Fibroblast of mammary gland (primary cell): ENCODE results near the gene RABGAP1L.

Experiments
- DNase-seq: peaks from one replicate; pipeline ENCODE4 v3.0.0-alpha.2; 2010; ENCODE audit warnings: low read depth
- H3K4me3 ChIP-seq: 2 replicates; pipeline ENCODE4 v1.5.1; 2011; ENCODE audit warnings: low read depth, mild to moderate bottlenecking, low read length, moderate library complexity; ENCODE audit not compliant: control insufficient read depth
- TF ChIP-seq, protein P1 (sequence below): conservative IDR thresholded peaks from 2 replicates; pipeline ENCODE4 v1.5.1; 2011; ENCODE audit warnings: low read depth, low read length, inconsistent platforms; ENCODE audit not compliant: control insufficient read depth, insufficient read depth

RABGAP1L gene

GRCh38 chr1:174995916-174996315, 836.6 kb downstream of the RABGAP1L start:
- no peak overlapping the region for H3K4me3 ChIP-seq
- peak; percentile 65 for DNase-seq
- TF ChIP-seq, protein P1, sequence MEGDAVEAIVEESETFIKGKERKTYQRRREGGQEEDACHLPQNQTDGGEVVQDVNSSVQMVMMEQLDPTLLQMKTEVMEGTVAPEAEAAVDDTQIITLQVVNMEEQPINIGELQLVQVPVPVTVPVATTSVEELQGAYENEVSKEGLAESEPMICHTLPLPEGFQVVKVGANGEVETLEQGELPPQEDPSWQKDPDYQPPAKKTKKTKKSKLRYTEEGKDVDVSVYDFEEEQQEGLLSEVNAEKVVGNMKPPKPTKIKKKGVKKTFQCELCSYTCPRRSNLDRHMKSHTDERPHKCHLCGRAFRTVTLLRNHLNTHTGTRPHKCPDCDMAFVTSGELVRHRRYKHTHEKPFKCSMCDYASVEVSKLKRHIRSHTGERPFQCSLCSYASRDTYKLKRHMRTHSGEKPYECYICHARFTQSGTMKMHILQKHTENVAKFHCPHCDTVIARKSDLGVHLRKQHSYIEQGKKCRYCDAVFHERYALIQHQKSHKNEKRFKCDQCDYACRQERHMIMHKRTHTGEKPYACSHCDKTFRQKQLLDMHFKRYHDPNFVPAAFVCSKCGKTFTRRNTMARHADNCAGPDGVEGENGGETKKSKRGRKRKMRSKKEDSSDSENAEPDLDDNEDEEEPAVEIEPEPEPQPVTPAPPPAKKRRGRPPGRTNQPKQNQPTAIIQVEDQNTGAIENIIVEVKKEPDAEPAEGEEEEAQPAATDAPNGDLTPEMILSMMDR = no peak

- TF ChIP-seq, protein P1 = no peak
- DNase-seq = peak; percentile 68
- H3K4me3 ChIP-seq = no peak overlapping the region
These were observed 837.2 kb downstream of the RABGAP1L start for GRCh38 chr1:174996476-174996875.

- no peak overlapping the region for H3K4me3 ChIP-seq
- DNase-seq = no peak
- TF ChIP-seq, protein P1 = no peak
These were observed 837.7 kb downstream of the RABGAP1L start for GRCh38 chr1:174997041-174997440.

GRCh38 chr1:174998569-174999215, 839.4 kb downstream of the RABGAP1L start:
- peak; percentile 63 for DNase-seq
- H3K4me3 ChIP-seq = peak overlapping the region; percentile 60
- TF ChIP-seq, protein P1 = peak; percentile 82

DNA sequence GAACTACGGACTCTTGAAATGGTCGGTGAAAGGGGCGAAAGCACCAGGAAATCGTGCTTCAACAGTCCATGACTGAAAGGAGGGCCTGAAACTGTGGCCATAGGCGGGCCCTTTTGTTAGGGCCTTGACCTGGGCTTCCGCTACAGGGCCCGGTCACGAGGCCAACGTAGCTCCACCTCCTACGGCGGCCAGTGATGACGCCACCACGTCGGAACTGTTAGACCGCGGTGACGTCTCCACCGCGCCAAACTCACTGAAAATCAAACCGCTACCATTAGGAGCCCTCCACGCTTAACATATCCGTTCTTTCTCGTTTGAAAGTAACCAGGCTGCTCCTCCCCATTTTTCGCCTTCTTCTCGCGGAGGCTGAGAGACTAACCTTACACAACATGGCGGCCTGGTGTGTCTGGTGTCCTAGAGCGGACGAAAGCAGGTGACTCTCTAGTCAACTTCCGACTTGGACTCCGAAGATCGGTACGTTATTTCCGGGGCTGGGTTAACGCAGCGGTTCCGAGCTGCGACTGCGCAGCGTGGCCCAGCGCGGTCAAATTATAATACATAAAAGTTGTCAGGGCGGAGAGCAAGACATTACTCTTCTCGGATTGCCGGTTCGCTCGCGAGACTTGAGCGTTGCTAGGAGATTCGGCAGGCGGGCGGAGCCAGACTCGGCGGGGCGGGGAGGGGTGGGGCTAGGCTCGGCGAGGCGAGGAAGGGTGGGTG, 840.1 kb downstream of the RABGAP1L start:
- TF ChIP-seq, protein P1 = no peak
- peak overlapping the region; percentile 60 for H3K4me3 ChIP-seq
- peak; percentile 99 for DNase-seq

GRCh38 chr1:174999936-175000696, 840.8 kb downstream of the RABGAP1L start, which contains the start of gene CACYBP:
Gene CACYBP, plus strand, starts transcription at chr1:174999947. Its CDS starts 234 bp downstream, at chr1:175000181.
- DNase-seq = peak; percentile 30
- H3K4me3 ChIP-seq = peak within 1 kb of the TSS; percentile 89
- TF ChIP-seq, protein P1 = no peak
